ENCODE data around the gene CD109. TPM values are rescaled to one million over a fixed set of nuclear protein-coding genes. Genes with fewer than 3 reads are reported as not detected.

Gene CD109
- total RNA-seq, 1 experiment from 2014 or later: 3.2 TPM

DNA sequence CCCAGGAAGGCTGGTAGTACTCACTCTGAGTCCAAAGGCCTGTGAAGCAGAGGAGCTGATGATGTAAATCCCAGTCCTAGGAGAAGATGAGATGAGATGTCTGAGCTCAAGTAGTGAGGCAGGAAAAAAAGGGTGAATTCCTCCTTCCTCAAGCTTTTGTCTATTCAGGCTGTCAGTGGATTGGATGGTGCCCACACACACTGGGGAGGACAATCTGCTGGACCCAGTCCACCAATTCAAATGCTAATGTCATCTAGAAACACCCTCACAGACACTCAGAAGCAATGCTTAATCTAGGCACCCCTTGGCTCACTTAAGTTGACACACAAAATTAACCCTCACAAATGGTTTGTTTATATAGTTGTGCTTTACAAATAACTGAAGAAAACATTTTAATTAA lies 94.6 kb downstream of the CD109 start:
- no peak overlapping the region for H3T11ph ChIP-seq (ENCODE audit: low read length)
- H3K4me1 Mint-ChIP-seq: peaks cover 14 to 17% of the 10 kb centered on the region in 2 experiments
- no peak for DNase-seq
- no peaks in the 10 kb centered on the region for H3K23me2 ChIP-seq (ENCODE audit: insufficient read length, low read depth, low read length, poor library complexity, severe bottlenecking)
- H3K9me3 Mint-ChIP-seq: no peaks in the 10 kb centered on the region
- H2BK5ac ChIP-seq (ENCODE audit: insufficient read length, low read length): no peak overlapping the region
- H3K27me3 ChIP-seq (ENCODE audit: insufficient read depth, low read length): no peaks in the 10 kb centered on the region
- no peak overlapping the region for H2BK12ac ChIP-seq (ENCODE audit: insufficient read length, low read depth, low read length)
- no peak overlapping the region for H3K56ac ChIP-seq (ENCODE audit: insufficient read length, low read depth, low read length)
- no peaks in the 10 kb centered on the region for H3K79me2 ChIP-seq (ENCODE audit: insufficient read depth, low read length)
- H2BK20ac ChIP-seq (ENCODE audit: low read depth, low read length, poor library complexity, severe bottlenecking): no peak overlapping the region
- H3K14ac ChIP-seq (ENCODE audit: insufficient read depth, low read length): no peak overlapping the region
- no peak overlapping the region for H3K9ac ChIP-seq (ENCODE audit: extremely low read depth, insufficient read length, low read length)
- no peak overlapping the region for H2BK15ac ChIP-seq (ENCODE audit: low read depth, low read length)
- H3K18ac ChIP-seq (ENCODE audit: insufficient read length, low read depth, low read length): no peak overlapping the region
- no peak overlapping the region for H3K4me3 Mint-ChIP-seq
- H3K9me3 ChIP-seq (ENCODE audit: control insufficient read depth, low read depth, low read length): no peaks in the 10 kb centered on the region
- no peaks in the 10 kb centered on the region for H3K27me3 Mint-ChIP-seq (ENCODE audit: low read depth)
- no peak overlapping the region for H3K23ac ChIP-seq (ENCODE audit: insufficient read length, low read depth, low read length)
- no peak overlapping the region for H4K5ac ChIP-seq (ENCODE audit: insufficient read length, low read depth, low read length)
- no peak overlapping the region for H4K91ac ChIP-seq (ENCODE audit: insufficient read length, low read depth, low read length)
- no peak overlapping the region for H3K4me2 ChIP-seq (ENCODE audit: insufficient read depth, insufficient read length, low read length)
- TF ChIP-seq, protein P1, sequence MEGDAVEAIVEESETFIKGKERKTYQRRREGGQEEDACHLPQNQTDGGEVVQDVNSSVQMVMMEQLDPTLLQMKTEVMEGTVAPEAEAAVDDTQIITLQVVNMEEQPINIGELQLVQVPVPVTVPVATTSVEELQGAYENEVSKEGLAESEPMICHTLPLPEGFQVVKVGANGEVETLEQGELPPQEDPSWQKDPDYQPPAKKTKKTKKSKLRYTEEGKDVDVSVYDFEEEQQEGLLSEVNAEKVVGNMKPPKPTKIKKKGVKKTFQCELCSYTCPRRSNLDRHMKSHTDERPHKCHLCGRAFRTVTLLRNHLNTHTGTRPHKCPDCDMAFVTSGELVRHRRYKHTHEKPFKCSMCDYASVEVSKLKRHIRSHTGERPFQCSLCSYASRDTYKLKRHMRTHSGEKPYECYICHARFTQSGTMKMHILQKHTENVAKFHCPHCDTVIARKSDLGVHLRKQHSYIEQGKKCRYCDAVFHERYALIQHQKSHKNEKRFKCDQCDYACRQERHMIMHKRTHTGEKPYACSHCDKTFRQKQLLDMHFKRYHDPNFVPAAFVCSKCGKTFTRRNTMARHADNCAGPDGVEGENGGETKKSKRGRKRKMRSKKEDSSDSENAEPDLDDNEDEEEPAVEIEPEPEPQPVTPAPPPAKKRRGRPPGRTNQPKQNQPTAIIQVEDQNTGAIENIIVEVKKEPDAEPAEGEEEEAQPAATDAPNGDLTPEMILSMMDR (conservative IDR thresholded peaks at IDR 0.05): no peak
- H4K20me1 ChIP-seq (ENCODE audit: control insufficient read depth, insufficient read depth, insufficient read length): no peaks in the 10 kb centered on the region
- H3K27ac ChIP-seq (ENCODE audit: insufficient read length, low read depth, low read length): no peak overlapping the region
- no peak overlapping the region for H3K4ac ChIP-seq (ENCODE audit: low read depth, low read length)
- no peaks in the 10 kb centered on the region; a peak in 1 of 7 replicates for H3K36me3 Mint-ChIP-seq (ENCODE audit: insufficient read depth in 1 of 3, low read depth in 3 of 3)
- H4K8ac ChIP-seq (replicated peaks; ENCODE audit: insufficient read length, low read depth, low read length): no peak overlapping the region
- no peak overlapping the region for H2AFZ ChIP-seq (ENCODE audit: low read length)
- no peak overlapping the region for H2BK120ac ChIP-seq (ENCODE audit: low read depth, low read length, poor library complexity, severe bottlenecking)
- H3K79me1 ChIP-seq (ENCODE audit: insufficient read depth, low read depth, low read length, poor library complexity, severe bottlenecking): no peaks in the 10 kb centered on the region
- 0 out of 7 replicates have a peak overlapping the region, but pooled peaks of 2 of the 3 experiments have one; percentile 46 to 48 for H3K27ac Mint-ChIP-seq
- no peak overlapping the region for H2AK5ac ChIP-seq (ENCODE audit: insufficient read length, low read length)
- no peaks in the 10 kb centered on the region for H3K4me1 ChIP-seq (ENCODE audit: insufficient read depth, low read length)
